ENCODE measurements around the gene PRCC.

- TF ChIP-seq CTCF (IDR thresholded peaks at IDR 0.05) (no peak), POLR2A (IDR thresholded peaks at IDR 0.05) (no peak)
Measured at GRCh38 chr1:156733989-156734584, 33.2 kb upstream of the PRCC start.
